G401.6 (cell line): ENCODE measurements around the gene SMYD2.

Experiments
- FAIRE-seq: peaks from 2 replicates; lab custom pipeline; 2012; peaks lifted over from hg19 to GRCh38; lab: Jason Lieb, UNC

The SMYD2 gene

GRCh38 chr1:214329470-214330220 is 48.7 kb downstream of the SMYD2 start:
- no peak for FAIRE-seq

- no peak for FAIRE-seq
Observed at GRCh38 chr1:214330222-214330621, 49.3 kb downstream of the SMYD2 start.

- FAIRE-seq = no peak
Observed at GRCh38 chr1:214330715-214331114, 49.8 kb downstream of the SMYD2 start.

- no peak for FAIRE-seq
Observed at GRCh38 chr1:214331180-214331579, 50.2 kb downstream of the SMYD2 start.

- FAIRE-seq = no peak
Observed at GRCh38 chr1:214331827-214332423, 51.0 kb downstream of the SMYD2 start.

- FAIRE-seq = peak; percentile 56
Observed at GRCh38 chr1:214332946-214333798, 52.2 kb downstream of the SMYD2 start.

- FAIRE-seq = no peak
Observed at GRCh38 chr1:214335567-214335966, 54.6 kb downstream of the SMYD2 start.

GRCh38 chr1:214337015-214337414 is 56.1 kb downstream of the SMYD2 start:
- FAIRE-seq = no peak

GRCh38 chr1:214337511-214337910 is 56.6 kb downstream of the SMYD2 start:
- FAIRE-seq = no peak

- FAIRE-seq = no peak
Observed at GRCh38 chr1:214338212-214338611, 57.3 kb downstream of the SMYD2 start.

GRCh38 chr1:214341459-214341858 is 60.5 kb downstream of the SMYD2 start:
- FAIRE-seq = no peak

- no peak for FAIRE-seq
Observed at GRCh38 chr1:214341932-214342331, 61.0 kb downstream of the SMYD2 start.

GRCh38 chr1:214342525-214342924 is 61.6 kb downstream of the SMYD2 start:
- no peak for FAIRE-seq

- no peak for FAIRE-seq
Observed at GRCh38 chr1:214344897-214345296, 63.9 kb downstream of the SMYD2 start.

GRCh38 chr1:214349008-214349407 is 68.0 kb downstream of the SMYD2 start:
- no peak for FAIRE-seq

GRCh38 chr1:214349781-214350180 is 68.8 kb downstream of the SMYD2 start:
- no peak for FAIRE-seq

GRCh38 chr1:214351551-214352277 is 70.8 kb downstream of the SMYD2 start:
- FAIRE-seq = no peak

- FAIRE-seq = no peak
Observed at GRCh38 chr1:214352838-214353237, 71.9 kb downstream of the SMYD2 start.

- no peak for FAIRE-seq
Observed at GRCh38 chr1:214354440-214355148, 73.6 kb downstream of the SMYD2 start.

- FAIRE-seq = no peak
Observed at GRCh38 chr1:214360116-214360515, 79.2 kb downstream of the SMYD2 start.

GRCh38 chr1:214360525-214361164 is 79.7 kb downstream of the SMYD2 start:
- FAIRE-seq = no peak
